ENCODE results near the gene NELFB.
"Not testable (repeated sequence)": the region's sequence is repeated elsewhere in the genome, so short reads cannot be mapped to it uniquely, and the experiment has no call there.

NELFB gene

GRCh38 chr9:137236238-137236935, 18.7 kb upstream of the NELFB start:
- DNase-seq: peak; percentile 94

GRCh38 chr9:137236936-137237421, 18.1 kb upstream of the NELFB start:
- DNase-seq: peak; percentile 56

GRCh38 chr9:137237759-137238726, 17.1 kb upstream of the NELFB start:
- peak; percentile 97 for DNase-seq

DNA sequence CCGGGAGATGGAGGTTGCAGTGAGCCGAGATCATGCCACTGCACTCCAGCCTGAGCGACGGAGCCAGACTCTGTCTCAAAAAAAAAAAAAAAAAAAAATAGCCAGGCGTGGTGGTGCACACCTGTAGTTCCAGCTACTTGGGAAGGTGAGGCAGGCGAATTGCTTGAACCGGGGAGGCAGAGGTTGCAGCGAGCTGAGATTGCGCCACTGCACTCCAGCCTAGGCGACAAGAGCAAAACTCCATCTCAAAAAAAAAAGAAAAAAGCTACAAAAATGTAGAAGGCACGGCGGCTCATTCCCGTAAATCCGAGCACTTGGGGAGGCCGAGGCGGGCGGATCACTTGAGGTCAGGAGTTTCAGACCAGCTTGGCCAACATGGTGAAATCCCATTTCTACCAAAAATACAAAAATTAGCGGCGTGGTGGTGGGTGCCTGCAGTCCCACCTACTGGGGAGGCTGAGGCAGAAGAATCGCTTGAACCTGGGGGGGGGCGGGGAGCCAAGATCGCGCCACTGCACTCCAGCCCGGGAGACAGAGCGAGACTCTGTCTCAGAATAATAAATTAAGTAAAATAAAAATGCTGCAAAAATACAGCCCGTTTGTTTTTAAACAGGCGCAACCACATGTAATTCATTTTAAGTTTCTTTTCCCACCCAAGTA, 15.5 kb upstream of the NELFB start:
- DNase-seq: not testable (repeated sequence)

DNA sequence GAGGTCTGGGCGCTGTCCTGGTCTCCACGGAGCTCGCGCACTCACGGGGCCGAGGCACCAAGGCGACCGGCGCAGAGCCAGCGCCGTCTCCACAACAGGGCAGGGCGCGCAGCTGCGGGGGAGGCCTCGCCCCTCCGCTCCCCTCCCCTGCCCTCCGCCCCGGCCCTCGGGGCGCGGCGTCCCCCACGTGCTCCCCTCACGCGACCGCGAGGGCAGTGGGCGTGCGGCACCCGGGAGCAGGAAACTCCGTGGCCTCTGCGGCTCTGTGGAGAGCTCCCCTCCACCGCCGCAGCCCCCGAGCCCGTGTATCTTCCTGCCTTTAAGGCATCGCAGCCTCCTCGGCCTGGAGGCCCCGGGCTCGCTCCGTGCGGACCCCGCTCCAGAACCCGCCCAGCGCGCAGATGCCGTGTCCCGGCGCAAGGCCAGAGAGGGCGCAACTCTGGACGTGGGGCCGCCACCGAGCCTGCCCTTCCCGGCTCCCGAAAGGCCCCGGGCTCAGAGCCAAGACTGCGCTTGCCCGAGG, 14.7 kb upstream of the NELFB start:
- DNase-seq: peak; percentile 90

DNA sequence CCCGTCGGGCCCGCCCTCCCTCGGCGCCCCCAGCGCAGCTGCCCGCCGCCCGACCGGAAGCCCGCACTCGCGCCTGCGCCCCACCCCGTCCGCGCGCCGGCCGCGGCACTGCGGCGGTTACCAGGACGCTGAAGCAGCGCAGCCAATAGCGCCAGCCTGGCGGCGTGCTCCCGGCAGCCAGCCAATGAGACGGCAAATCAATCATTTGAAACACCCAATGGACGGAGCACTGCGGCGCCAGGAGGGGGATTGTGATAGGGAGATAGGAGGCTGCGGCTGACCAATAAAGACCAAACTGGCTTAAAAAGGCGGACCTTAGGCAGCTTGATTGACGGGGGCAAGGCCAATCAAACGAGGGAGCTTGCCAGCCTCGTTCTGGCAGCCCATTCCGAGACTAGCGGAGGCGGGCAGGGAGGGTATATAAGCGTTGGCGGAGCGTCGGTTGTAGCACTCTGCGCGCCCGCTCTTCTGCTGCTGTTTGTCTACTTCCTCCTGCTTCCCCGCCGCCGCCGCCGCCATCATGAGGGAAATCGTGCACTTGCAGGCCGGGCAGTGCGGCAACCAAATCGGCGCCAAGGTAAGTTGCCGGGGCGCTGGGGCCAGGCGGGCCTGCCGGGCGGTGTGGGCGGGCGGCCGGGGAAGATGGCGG, 14.2 kb upstream of the NELFB start, which contains the start of gene TUBB4B:
TSS of gene TUBB4B (plus strand) at position 447 of the 649 bp plus-strand sequence. CDS start at position 521, 74 bp downstream.
- DNase-seq: peak; percentile 100

GRCh38 chr9:137241490-137242268, 13.4 kb upstream of the NELFB start:
- DNase-seq: peak; percentile 71

DNA sequence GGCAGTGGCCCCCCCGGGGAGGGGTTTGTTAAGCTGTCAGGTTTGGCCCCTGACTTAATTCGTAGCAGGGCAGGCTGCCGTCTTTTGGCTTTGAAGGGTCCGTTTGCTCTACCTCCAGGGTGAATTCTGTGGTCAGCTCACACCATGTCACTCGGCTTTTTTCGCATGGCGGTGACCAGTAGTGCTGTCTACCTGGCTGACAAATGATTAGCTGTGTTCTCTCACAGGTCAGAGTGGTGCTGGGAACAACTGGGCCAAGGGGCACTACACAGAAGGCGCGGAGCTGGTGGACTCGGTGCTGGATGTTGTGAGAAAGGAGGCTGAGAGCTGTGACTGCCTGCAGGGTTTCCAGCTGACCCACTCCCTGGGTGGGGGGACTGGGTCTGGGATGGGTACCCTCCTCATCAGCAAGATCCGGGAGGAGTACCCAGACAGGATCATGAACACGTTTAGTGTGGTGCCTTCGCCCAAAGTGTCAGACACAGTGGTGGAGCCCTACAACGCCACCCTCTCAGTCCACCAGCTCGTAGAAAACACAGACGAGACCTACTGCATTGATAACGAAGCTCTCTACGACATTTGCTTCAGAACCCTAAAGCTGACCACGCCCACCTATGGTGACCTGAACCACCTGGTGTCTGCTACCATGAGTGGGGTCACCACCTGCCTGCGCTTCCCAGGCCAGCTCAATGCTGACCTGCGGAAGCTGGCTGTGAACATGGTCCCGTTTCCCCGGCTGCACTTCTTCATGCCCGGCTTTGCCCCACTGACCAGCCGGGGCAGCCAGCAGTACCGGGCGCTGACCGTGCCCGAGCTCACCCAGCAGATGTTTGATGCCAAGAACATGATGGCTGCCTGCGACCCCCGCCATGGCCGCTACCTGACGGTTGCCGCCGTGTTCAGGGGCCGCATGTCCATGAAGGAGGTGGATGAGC, 12.6 kb upstream of the NELFB start:
- DNase-seq: no peak

DNA sequence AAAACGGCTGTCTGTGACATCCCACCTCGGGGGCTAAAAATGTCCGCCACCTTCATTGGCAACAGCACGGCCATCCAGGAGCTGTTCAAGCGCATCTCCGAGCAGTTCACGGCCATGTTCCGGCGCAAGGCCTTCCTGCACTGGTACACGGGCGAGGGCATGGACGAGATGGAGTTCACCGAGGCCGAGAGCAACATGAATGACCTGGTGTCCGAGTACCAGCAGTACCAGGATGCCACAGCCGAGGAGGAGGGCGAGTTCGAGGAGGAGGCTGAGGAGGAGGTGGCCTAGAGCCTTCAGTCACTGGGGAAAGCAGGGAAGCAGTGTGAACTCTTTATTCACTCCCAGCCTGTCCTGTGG, 11.9 kb upstream of the NELFB start:
- not testable (repeated sequence) for DNase-seq

- peak; percentile 65 for DNase-seq
These were observed 11.3 kb upstream of the NELFB start for GRCh38 chr9:137243626-137244485.

DNA sequence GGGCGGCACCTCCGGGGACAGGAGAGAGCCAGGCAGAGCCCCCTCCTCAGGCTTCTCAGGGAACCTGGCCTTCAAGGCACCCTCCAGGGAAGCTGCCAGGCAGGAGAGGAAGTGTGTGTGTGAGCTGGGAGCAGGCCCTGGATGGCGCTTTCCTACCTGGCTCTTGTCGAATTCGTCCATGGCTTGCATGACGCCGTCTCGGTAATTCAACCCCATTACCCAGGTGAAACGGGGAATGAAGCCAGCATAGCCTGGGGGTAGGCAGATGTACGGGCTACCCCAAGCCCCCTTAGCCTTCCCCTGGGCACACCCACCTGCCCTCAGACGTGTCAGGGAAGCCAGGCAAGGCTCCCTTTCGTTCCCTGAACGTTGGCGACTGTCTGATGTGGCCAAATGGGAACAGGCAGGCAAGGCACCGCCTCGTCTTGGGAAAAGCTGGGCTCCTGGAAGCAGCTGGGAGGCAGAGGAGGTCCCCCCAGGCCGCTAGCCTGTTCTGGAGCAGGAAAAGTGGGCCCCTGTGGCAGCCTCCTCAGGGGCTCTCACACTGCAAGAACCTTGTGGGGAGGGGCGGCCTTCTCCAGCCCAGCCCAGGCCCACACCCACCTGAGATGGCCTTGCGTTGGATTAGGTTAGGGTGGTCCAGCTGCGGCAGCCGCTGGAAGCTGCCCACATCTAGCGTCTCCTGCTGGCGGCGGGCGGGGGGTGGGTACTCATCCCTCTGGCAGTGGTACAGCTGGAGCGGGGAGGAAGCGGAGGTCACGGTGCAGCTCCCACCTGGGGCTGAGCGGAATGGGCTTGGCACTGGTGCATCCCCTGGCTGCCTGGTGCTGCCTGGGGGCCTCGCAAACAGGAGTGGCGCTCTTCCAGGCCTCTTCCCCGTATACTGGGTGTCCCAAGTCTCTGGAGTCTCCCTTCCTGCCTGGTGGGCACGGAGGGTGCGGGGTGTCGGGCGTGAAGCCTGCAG, 10.4 kb upstream of the NELFB start:
- DNase-seq: peak; percentile 65

DNA sequence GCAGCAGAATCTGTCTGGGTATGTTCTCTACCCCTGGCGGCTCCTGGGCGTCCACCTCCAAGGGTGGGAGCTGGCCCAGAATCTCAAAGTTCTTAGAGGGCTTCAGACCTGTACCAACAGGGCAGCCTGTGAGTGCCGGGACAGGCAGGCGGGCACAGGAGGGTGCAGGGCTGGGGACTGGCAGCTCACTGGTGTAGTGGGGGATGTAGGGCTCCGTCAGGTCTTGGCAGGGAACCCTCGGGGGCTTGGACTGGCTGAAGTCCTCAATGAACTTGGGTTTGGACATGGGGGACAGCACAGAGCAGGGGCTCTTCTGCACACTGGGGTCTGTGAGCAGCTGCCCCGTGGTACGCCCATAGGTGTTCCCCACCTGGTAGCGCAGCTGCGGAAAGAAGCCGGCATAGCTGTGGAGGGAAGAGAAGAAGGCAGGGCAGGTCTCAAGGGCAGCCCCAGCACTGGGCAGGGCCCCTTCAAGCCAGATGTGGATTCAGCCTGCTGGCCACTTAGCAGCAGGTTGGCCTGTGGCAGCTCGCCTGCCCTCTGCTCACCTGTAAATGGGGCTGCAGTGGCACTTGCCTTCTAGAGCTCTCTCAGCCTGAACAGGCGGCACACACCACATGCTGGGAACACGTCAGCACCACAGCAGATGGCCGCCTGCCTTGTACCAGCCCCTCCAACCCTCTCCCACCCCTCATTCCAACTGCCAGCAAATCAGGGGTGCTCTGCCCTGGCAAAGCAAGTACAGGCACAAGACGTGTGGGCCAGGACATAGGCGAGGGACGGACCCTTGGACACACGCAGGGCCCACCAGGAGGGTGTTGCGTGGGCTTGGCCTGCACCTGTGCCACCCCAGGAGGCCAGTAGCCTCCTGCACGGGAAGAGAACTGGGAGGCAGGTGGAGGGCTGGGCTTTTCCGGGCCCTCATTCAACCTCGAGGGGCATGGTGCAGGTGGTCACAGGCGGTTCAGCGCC, 9.4 kb upstream of the NELFB start:
- DNase-seq: peak; percentile 46

- no peak for DNase-seq
These were observed 7.8 kb upstream of the NELFB start for GRCh38 chr9:137247135-137247915.

DNA sequence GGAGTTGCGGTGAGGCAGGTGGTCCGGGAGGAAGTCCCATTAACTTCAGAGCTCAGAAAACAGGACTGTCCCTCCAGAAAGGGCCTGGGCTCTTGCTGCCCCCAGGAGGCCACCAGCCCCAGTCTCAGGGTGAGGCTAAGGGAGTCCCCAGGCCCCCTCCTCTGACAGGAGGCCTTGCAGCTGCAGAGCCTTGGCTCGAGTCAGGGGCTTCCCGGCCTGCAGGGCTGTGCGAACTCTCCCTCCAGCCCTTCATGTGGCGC, 7.3 kb upstream of the NELFB start:
- no peak for DNase-seq

DNA sequence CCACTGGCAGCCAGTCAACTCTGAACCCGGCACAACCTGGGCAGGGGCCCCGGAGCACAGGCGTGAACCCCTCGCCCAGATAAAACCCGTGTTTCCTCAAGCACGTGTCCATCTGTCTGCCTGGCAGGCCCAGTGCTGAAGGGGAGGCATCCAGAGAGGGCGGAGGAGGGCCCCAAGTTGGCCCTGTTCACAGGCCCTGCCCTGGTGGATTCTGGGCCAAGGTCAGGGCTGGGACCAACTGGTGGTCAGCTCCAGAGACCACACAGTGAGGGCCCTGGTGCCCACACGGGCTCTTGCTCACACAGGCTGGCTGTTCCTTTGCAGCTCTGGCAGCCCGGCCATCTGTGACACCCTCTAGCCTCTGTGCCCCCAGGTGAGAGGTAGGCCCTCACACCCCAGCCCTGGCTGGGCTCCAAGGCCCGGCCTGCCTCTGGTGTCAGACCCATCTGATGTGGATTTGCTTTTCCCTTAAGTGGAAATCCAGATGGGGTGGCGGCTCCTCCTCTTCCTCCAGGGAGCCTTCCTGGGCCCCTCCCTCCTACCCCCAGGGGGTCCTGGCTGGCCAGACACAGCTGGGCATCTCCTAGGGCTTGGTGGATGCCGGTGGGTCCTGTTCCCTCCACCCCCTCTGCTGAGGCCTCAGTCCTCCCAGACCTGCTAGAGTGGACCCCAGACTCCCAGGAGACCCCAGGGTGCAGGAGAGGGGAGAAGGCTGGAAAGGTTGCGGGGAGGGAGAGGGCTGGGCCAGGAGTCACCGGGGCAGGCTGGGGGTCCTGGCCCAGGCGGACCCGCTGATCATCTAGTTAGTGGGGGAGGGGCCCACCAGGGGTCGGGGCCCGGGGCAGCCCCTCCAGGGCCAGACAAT, 4.6 kb upstream of the NELFB start:
- no peak for DNase-seq

DNA sequence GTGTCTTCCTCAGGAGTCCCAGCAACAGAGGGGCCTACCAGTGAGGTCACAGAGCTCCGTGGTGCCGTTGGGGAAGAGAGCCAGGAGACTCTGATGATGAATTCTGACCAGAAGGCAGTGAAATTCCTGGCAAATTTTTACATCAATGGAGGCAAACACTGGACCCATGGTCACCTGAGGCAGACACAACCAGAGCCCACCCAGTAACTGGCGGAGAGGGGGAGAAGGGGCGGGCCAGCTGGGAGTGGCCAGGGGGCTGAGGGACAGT, 4.0 kb upstream of the NELFB start, which contains the start of gene STPG3:
TSS of gene STPG3 (plus strand) at position 93 of the 268 bp plus-strand sequence. CDS start at position 94, 1 bp downstream.
- no peak for DNase-seq

Measured in DMS53 (cell line).